Heart right ventricle (tissue), 16 donors: ENCODE results near the gene CAMKK2. TPM values are rescaled to one million over a fixed set of nuclear protein-coding genes. Genes with fewer than 3 reads are reported as not detected.
"Not testable (repeated sequence)": the region's sequence is repeated elsewhere in the genome, so short reads cannot be mapped to it uniquely, and the experiment has no call there.

Experiments
- ATAC-seq, 8 donors: fragments of 200-7000 bp; cut with Tn5 transposase; one replicate each; pipeline ENCODE4 v1.9.1; 2020; ENCODE audit warnings: mild to moderate bottlenecking in 8 of 8, moderate library complexity in 8 of 8, moderate number of reproducible peaks in 1 of 8
- DNase-seq, 2 donors: peaks; one replicate each; pipeline ENCODE4 v3.0.0-alpha.2; 2020
- H3K27ac ChIP-seq, 10 donors: fragments of 200-600 bp; sonication (generic) in 2 of 10; one replicate each; pipeline versions ENCODE4 v1.5.0 to v1.8.0; 2020 to 2022; ENCODE audit warnings: mild to moderate bottlenecking in 3 of 10
- H3K27me3 ChIP-seq, 7 donors: fragments of 200-600 bp; one replicate each; pipeline ENCODE4 v1.8.0; 2021 to 2022; ENCODE audit warnings: mild to moderate bottlenecking in 2 of 7
- H3K36me3 ChIP-seq, 9 donors: fragments of 200-600 bp; sonication (generic) in 1 of 9; one replicate each; pipeline versions ENCODE4 v1.5.0 to v1.8.0; 2020 to 2022; ENCODE audit warnings: mild to moderate bottlenecking in 2 of 9
- H3K4me1 ChIP-seq, 9 donors: fragments of 200-600 bp; sonication (generic) in 1 of 9; one replicate each; pipeline versions ENCODE4 v1.5.0 to v1.8.0; 2020 to 2022; ENCODE audit warnings: mild to moderate bottlenecking in 4 of 9
- H3K4me3 ChIP-seq, 10 donors: fragments of 200-600 bp; sonication (generic) in 2 of 10; one replicate each; pipeline versions ENCODE4 v1.5.0 to v1.8.0; 2020 to 2022; ENCODE audit warnings: mild to moderate bottlenecking in 7 of 10, moderate library complexity in 2 of 10
- H3K9me3 ChIP-seq, 11 donors: fragments of 200-600 bp in 10 of 11; sonication (generic) in 2 of 11; one replicate each; pipeline versions ENCODE4 v1.5.0 to v1.8.0; 2013 to 2022; ENCODE audit warnings: mild to moderate bottlenecking in 2 of 11, control low read depth in 1 of 11, moderate library complexity in 1 of 11
- WGBS, 2 donors: extraction: QIAGEN DNeasy Blood & Tissue Kit; methylation state at CpG; one replicate each; pipeline ENCODE4 v1.1.7; 2013; ENCODE audit warnings: inconsistent platforms in 1 of 2; 5-methylcytosine and 5-hydroxymethylcytosine counted together
- intact Hi-C, 10 donors: fragments of 100-400 bp; cut with DNase I; formaldehyde crosslinking; loops; one replicate each; pipeline versions ENCODE4 v1.11.1 to v1.14.2; 2022
- polyA plus RNA-seq, 2 donors: library from polyadenylated mRNA; stranded (reverse); fragments of 200-250 nt; gene quantifications; one replicate each; pipeline ENCODE4 v1.2.3, GENCODE V29; 2013
- total RNA-seq, 10 donors: library from RNA; stranded (reverse); fragmentation: NEBNext Ultra II Directional in 3 of 10; extraction: Animal tissue kit (Norgen Biotek cat#: 25700) in 3 of 10; gene quantifications; one replicate each; pipeline versions ENCODE4 v1.2.1 to v1.2.4, GENCODE V29; 2021 to 2023
- TF ChIP-seq, protein P1 (sequence below), 9 donors: fragments of 200-600 bp; sonication (generic) in 2 of 9; IDR thresholded peaks; one replicate each; pipeline versions ENCODE4 v1.5.0 to v1.8.0; 2021 to 2022; ENCODE audit warnings: antibody characterized with exemption in 9 of 9, mild to moderate bottlenecking in 5 of 9, moderate library complexity in 1 of 9
- donor health status: Arrhythmogenic right ventricular cardiomyopathy.
- donor health status: ischemic (EF 13 %, LVEDD 7.1; RV severe dilation, severe dysfunction).
- donor health status: healthy with polysubstance abuse.
- donor health status: DM: no; HTN: yes; CAD: no.
- donor health status: DM: no; HTN: no; CAD: no.
- donor health status: ischemic (EF 25% LVEDD 6.9; RV normal size, moderate dysfunction).
- donor health status: ischemic (EF 25% LVEDD 5.7; RV mildly dilated, moderate dysfunction).
- donor health status: healthy.
- donor health status: DM: yes; HTN: yes; CAD: no.
- donor health status: Ischemic cardiomyopathy.
- donor health status: ischemic (EF 35%, LVEDD 5.7; RV mildly dilated, moderate dysfunction).
- donor health status: nonischemic (EF 11% LVEDD 7.7; RV severe dilation, severe dysfunction).
- donor health status: DM: yes; HTN: yes; CAD: no.
- donor health status: PGD.
- donor health status: ischemic (EF 29% LVEDD 5.4; RV normal size, mild dysfunction).
- donor health status: nonischemic (EF 23%, LVEDD 6.1; RV moderate dilation, normal function).

Gene CAMKK2
- total and polyA plus RNA-seq, 12 donors, result 10.8 to 19.3 (median 15.8) TPM

DNA sequence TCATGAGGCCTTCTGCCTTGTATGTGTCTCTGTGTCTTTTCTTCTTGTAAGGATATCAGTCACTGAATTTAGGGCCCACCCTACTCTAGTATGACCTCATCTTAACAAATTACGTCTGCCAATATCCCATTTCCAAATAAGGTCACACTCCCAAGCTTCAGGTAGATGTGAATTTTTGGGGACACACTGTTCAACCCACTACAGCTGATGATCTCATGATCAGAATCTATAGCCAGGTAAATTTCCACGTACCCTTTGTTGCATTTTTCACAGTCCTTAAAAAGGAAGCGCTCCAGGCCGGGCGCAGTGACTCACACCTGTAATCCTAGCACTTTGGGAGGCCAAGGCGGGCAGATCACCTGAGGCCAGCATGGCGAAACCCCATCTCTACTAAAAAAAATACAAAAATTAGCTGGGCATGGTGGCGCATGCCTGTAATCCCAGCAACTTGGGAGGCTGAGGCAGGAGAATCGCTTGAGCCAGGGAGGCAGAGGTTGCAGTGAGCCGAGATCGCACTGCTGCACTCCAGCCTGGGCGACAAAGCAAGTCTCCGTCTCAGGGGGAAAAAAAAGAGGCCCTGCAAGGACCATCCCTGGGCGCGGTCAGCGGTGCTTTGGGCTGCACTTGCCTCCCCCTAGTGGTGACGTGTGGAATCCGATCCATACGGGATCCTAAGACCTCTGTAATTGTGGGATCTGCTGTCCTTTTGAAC lies 66.5 kb downstream of the CAMKK2 start:
- 43 to 49% methylated on average over 19 of the region's 19 CpGs for WGBS, 2 donors
- peak in 7 of 8 donors; percentile 71 to 88 (median 81) for ATAC-seq
- H3K27ac ChIP-seq, H3K4me1 ChIP-seq, H3K27me3 ChIP-seq, H3K4me3 ChIP-seq, H3K9me3 ChIP-seq: not testable (repeated sequence)
- TF ChIP-seq, protein P1, sequence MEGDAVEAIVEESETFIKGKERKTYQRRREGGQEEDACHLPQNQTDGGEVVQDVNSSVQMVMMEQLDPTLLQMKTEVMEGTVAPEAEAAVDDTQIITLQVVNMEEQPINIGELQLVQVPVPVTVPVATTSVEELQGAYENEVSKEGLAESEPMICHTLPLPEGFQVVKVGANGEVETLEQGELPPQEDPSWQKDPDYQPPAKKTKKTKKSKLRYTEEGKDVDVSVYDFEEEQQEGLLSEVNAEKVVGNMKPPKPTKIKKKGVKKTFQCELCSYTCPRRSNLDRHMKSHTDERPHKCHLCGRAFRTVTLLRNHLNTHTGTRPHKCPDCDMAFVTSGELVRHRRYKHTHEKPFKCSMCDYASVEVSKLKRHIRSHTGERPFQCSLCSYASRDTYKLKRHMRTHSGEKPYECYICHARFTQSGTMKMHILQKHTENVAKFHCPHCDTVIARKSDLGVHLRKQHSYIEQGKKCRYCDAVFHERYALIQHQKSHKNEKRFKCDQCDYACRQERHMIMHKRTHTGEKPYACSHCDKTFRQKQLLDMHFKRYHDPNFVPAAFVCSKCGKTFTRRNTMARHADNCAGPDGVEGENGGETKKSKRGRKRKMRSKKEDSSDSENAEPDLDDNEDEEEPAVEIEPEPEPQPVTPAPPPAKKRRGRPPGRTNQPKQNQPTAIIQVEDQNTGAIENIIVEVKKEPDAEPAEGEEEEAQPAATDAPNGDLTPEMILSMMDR (IDR thresholded peaks at IDR 0.05), result peak; percentile 75 to 90 (median 88)
- DNase-seq, result peak; percentile 69 to 70
- H3K36me3 ChIP-seq, result peaks cover 0 to 77% (median 9%) of the 10 kb centered on the region in 9 donors
- intact Hi-C loops, result loop anchor here in 1 of 10 donors (10.0 kb wide), 1 partner anchor 115 kb away; no protein-coding TSS in a partner anchor

DNA sequence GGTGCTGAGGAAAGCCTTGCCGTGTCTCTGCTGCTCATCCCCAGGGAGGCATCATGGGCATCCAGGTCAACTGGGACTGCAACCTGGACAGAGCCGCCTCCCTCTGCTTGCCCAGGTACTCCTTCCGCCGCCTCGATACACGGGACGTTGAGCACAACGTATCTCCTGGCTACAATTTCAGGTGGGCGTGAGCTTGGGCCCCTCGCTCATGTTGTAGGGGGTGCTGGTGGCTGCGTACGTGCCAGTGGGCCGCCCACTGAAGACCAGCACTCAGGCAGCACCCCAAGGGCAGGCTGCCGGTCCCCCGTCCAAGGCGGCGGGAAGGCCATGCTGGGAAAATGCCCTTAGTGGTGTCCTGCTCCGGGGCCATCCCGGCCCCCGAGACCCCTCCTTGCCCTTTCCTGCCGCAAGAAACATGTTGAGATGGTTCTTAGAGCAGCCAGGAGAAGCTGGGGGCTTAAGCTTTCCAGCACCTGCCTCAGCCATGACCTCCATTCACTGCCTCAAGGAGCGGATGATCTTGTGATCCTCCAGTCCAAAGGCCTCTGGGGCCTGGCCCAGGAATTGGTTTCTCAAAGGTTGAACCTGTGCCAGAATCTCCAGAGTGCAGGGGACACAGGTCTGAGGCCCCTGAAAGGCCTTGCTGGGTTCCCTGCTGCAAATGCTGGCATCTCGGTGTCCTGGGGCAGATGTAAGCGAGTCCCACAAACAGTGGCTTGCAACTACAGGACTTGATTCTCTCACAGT lies 67.4 kb downstream of the CAMKK2 start:
- Histone ChIP-seq H3K4me3 (no peak overlapping the region), H3K9me3 (no peaks in the 10 kb centered on the region), H3K4me1 (peaks cover 0 to 12% (median 0%) of the 10 kb centered on the region in 9 donors), H3K27ac (no peak overlapping the region), H3K36me3 (peaks cover 0 to 77% (median 9%) of the 10 kb centered on the region in 9 donors), H3K27me3 (no peaks in the 10 kb centered on the region)
- intact Hi-C loops, result loop anchor here in 1 of 10 donors (10.0 kb wide), 1 partner anchor 114 kb away; no protein-coding TSS in a partner anchor
- WGBS, 2 donors, result 97% methylated on average over 24 of the region's 24 CpGs
- ATAC-seq, result no peak
- no peak for DNase-seq
- TF ChIP-seq, protein P1 (IDR thresholded peaks at IDR 0.05), result no peak

DNA sequence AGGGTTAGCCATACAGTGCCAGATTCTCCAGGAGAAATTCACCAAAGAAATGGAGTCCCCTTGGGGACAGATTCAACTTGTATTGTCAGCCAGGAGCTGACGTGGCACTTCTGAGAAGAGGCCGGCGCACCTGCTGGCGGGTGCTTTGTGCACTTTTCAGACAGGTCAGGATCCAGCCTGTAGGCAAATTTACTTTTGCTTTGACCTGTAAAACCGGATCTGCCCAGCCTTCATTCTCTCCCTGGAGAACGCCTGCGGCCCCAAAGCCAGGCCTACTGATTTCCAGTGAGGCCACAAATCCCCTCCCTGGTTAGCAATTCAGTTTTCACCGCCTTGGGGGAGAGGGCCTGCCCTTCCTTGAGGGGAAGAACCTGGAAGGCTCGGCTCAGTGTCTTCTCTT lies 69.2 kb downstream of the CAMKK2 start:
- Histone ChIP-seq H3K36me3 (peaks cover 0 to 79% (median 7%) of the 10 kb centered on the region in 9 donors), H3K9me3 (no peaks in the 10 kb centered on the region), H3K4me3 (no peak overlapping the region), H3K27me3 (no peaks in the 10 kb centered on the region), H3K27ac (no peak overlapping the region), H3K4me1 (peaks cover 0 to 22% (median 0%) of the 10 kb centered on the region in 9 donors)
- DNase-seq, result no peak
- TF ChIP-seq, protein P1 (IDR thresholded peaks at IDR 0.05), result no peak
- WGBS, 2 donors, result 91 to 93% methylated on average over 9 of the region's 9 CpGs
- no peak for ATAC-seq
- intact Hi-C loops, result loop anchor here in 1 of 10 donors (10.0 kb wide), 1 partner anchor 112 kb away; no protein-coding TSS in a partner anchor

DNA sequence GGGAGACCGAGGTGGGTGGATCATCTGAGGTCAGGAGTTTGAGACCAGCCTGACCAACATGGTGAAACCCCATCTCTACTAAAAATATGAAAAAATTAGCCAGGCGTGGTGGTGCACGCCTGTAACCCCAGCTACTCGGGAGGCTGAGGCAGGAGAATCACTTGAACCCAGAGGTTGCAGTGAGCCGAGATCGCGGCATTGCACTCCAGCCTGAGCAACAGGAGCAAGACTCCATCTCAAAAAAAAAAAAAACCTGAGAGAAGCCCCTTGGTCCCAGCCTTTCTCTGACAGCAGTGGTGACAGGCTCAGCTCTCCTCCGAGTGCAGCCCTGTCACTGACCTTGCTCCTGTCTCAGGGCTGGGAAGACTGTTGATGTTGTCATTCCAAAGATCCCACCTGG lies 69.6 kb downstream of the CAMKK2 start:
- intact Hi-C loops, result loop anchor here in 1 of 10 donors (10.0 kb wide), 1 partner anchor 112 kb away; no protein-coding TSS in a partner anchor
- H3K36me3 ChIP-seq, result peaks cover 0 to 80% (median 7%) of the 10 kb centered on the region in 9 donors
- WGBS, 2 donors, result 95 to 99% methylated on average over 8 of the region's 8 CpGs

More for the DNA sequence above, 69.6 kb downstream of the CAMKK2 start:
- not testable (repeated sequence) for DNase-seq, H3K4me3 ChIP-seq, H3K27me3 ChIP-seq, H3K27ac ChIP-seq, H3K9me3 ChIP-seq, ATAC-seq
- H3K4me1 ChIP-seq, result peaks cover 0 to 22% (median 0%) of the 10 kb centered on the region in 9 donors
